Fibroblast of lung (primary cell): Measurements from ENCODE around the gene PGPEP1. TPM values are rescaled to one million over a fixed set of nuclear protein-coding genes. Genes with fewer than 3 reads are reported as not detected.

Experiments
- DNase-seq, 2 donors: peaks; one replicate each; pipeline versions ENCODE4 v3.0.0 to v3.0.0-alpha.2; 2010; ENCODE audit warnings: low read depth in 2 of 2
- H2AFZ ChIP-seq: 2 replicates; pipeline ENCODE4 v1.5.1; 2012; ENCODE audit warnings: low read length, control low read depth, inconsistent platforms
- H3K27ac ChIP-seq: 2 replicates; pipeline ENCODE4 v1.5.1; 2011; ENCODE audit warnings: low read length, control low read depth; ENCODE audit not compliant: insufficient read depth
- H3K27me3 ChIP-seq: 2 replicates; pipeline ENCODE4 v1.5.1; 2011; ENCODE audit warnings: mild to moderate bottlenecking, low read length; ENCODE audit not compliant: control insufficient read depth, insufficient read depth
- H3K36me3 ChIP-seq: 2 replicates; pipeline ENCODE4 v1.5.1; 2011; ENCODE audit warnings: low read length; ENCODE audit not compliant: control insufficient read depth, insufficient read depth
- H3K4me1 ChIP-seq: 2 replicates; pipeline ENCODE4 v1.5.1; 2011; ENCODE audit warnings: low read length; ENCODE audit not compliant: control insufficient read depth, insufficient read depth; ENCODE audit errors: extremely low read depth
- H3K4me2 ChIP-seq: 2 replicates; pipeline ENCODE4 v1.5.1; 2011; ENCODE audit warnings: low read length, control low read depth; ENCODE audit not compliant: insufficient read depth; ENCODE audit errors: extremely low read depth
- H3K4me3 ChIP-seq, 4 experiments: fragments of 200-600 bp in 1 of 4; sonication (generic) in 1 of 4; replicated peaks in 1 of 4; 2 replicates each; pipeline ENCODE4 v1.5.1; 2011 to 2016; ENCODE audit warnings: low read length in 4 of 4, low read depth in 3 of 4, mild to moderate bottlenecking in 3 of 4, control low read depth in 2 of 4, inconsistent platforms in 1 of 4, mixed read lengths in 1 of 4; ENCODE audit not compliant: insufficient read depth in 1 of 4; ENCODE audit errors: control extremely low read depth in 1 of 4
- H3K79me2 ChIP-seq: 2 replicates; pipeline ENCODE4 v1.5.1; 2012; ENCODE audit warnings: mild to moderate bottlenecking, low read length, inconsistent platforms; ENCODE audit not compliant: control insufficient read depth, insufficient read depth
- H3K9ac ChIP-seq: 2 replicates; pipeline ENCODE4 v1.5.1; 2011; ENCODE audit warnings: mild to moderate bottlenecking, low read length, control low read depth; ENCODE audit not compliant: insufficient read depth
- H3K9me3 ChIP-seq: 2 replicates; pipeline ENCODE4 v1.5.1; 2012; ENCODE audit warnings: low read depth, low read length; ENCODE audit not compliant: control insufficient read depth, insufficient read depth
- H4K20me1 ChIP-seq: 2 replicates; pipeline ENCODE4 v1.5.1; 2011; ENCODE audit warnings: low read length; ENCODE audit not compliant: control insufficient read depth, insufficient read depth; ENCODE audit errors: extremely low read depth
- CTCF ChIP-seq, 2 donors: IDR thresholded peaks in 1 of 2; conservative IDR thresholded peaks in 1 of 2; 1 replicate in 1 of 2; 2 replicates in 1 of 2; pipeline ENCODE4 v1.5.1; 2011 to 2012; ENCODE audit warnings: low read length in 2 of 2, control low read depth in 1 of 2, inconsistent platforms in 1 of 2, low read depth in 1 of 2, mild to moderate bottlenecking in 1 of 2
- EZH2 ChIP-seq: IDR thresholded peaks from 2 replicates; pipeline ENCODE4 v1.5.1; 2012; ENCODE audit warnings: low read length, control low read depth, mild to moderate bottlenecking; ENCODE audit errors: missing control alignments
- polyA plus RNA-seq, 2 donors: library from polyadenylated mRNA; depleted of rRNA in 1 of 2; stranded (reverse) in 1 of 2; unstranded in 1 of 2; fragments of >200 nt; gene quantifications; 2 replicates each; pipeline ENCODE4 v1.2.1, GENCODE V29; 2011 to 2012; ENCODE audit warnings: missing spikeins in 1 of 2
- total RNA-seq: library from RNA; depleted of rRNA; stranded (reverse); fragments of >200 nt; gene quantifications from 2 replicates; pipeline ENCODE4 v1.2.1, GENCODE V29; 2014

Gene PGPEP1
- total and polyA plus RNA-seq, 2 donors (not counting 1 experiment from before 2014, with no cell fraction given) = 17.0 to 78.8 TPM

GRCh38 chr19:18388960-18389725 is 48.7 kb downstream of the PGPEP1 start:
- Histone ChIP-seq H3K4me2 (peak overlapping the region; percentile 79), H3K4me3 (peak overlapping the region in 3 of 4 experiments; percentile 0 to 92 (median 70)), H3K9me3 (no peaks in the 10 kb centered on the region), H3K79me2 (peaks cover 4% of the 10 kb centered on the region), H3K9ac (no peak overlapping the region), H3K27ac (no peak overlapping the region), H4K20me1 (no peaks in the 10 kb centered on the region), H2AFZ (no peak overlapping the region), H3K4me1 (peaks cover 5% of the 10 kb centered on the region), H3K36me3 (peaks cover 2% of the 10 kb centered on the region), H3K27me3 (peaks cover 2% of the 10 kb centered on the region)
- DNase-seq = no peak
- TF ChIP-seq EZH2 (no peak), CTCF (conservative IDR thresholded peaks at IDR 0.05 in 1 of 2, IDR thresholded peaks at IDR 0.05 in 1 of 2; ENCODE audit: low read depth in 1 of 2, low read length in 2 of 2) (no peak)

- no peak overlapping the region for H3K27ac ChIP-seq
- H3K4me2 ChIP-seq = no peak overlapping the region
- TF ChIP-seq EZH2 (no peak), CTCF (conservative IDR thresholded peaks at IDR 0.05 in 1 of 2, IDR thresholded peaks at IDR 0.05 in 1 of 2; ENCODE audit: low read depth in 1 of 2, low read length in 2 of 2) (no peak)
- H3K79me2 ChIP-seq = peaks cover 4% of the 10 kb centered on the region
- DNase-seq = no peak
- no peaks in the 10 kb centered on the region for H3K9me3 ChIP-seq
- no peak overlapping the region for H3K9ac ChIP-seq
- peaks cover 2% of the 10 kb centered on the region for H3K36me3 ChIP-seq
- no peak overlapping the region for H2AFZ ChIP-seq
- H3K27me3 ChIP-seq = peaks cover 2% of the 10 kb centered on the region
- H3K4me1 ChIP-seq = peaks cover 5% of the 10 kb centered on the region
- peak overlapping the region in 2 of 4 experiments; percentile 70 to 92 for H3K4me3 ChIP-seq
- no peaks in the 10 kb centered on the region for H4K20me1 ChIP-seq
Measured at GRCh38 chr19:18389726-18390064, 49.3 kb downstream of the PGPEP1 start.

- Histone ChIP-seq H3K27me3 (peaks cover 2% of the 10 kb centered on the region), H3K36me3 (peaks cover 2% of the 10 kb centered on the region), H3K4me2 (no peak overlapping the region), H3K79me2 (peaks cover 4% of the 10 kb centered on the region), H3K4me3 (peak overlapping the region in 2 of 4 experiments; percentile 70 to 92), H3K9me3 (no peaks in the 10 kb centered on the region), H2AFZ (no peak overlapping the region), H3K27ac (no peak overlapping the region), H3K4me1 (peaks cover 5% of the 10 kb centered on the region), H3K9ac (no peak overlapping the region), H4K20me1 (no peaks in the 10 kb centered on the region)
- no peak for TF ChIP-seq EZH2
- no peak for TF ChIP-seq CTCF (conservative IDR thresholded peaks at IDR 0.05 in 1 of 2, IDR thresholded peaks at IDR 0.05 in 1 of 2; ENCODE audit: low read depth in 1 of 2, low read length in 2 of 2)
- DNase-seq = peak in 1 of 2 donors; percentile 53
Measured at GRCh38 chr19:18390065-18390907, 49.9 kb downstream of the PGPEP1 start.
